Stimulated activated CD8-positive, alpha-beta memory T cell treated with anti-CD3 and anti-CD28 coated beads, Interleukin-7, amount 100 ng/mL, for 1 hour (primary cell): ENCODE measurements around the gene PRKRA.
"Not testable (repeated sequence)": the region's sequence is repeated elsewhere in the genome, so short reads cannot be mapped to it uniquely, and the experiment has no call there.

Experiments used
- DNase-seq, 2 donors: peaks; one replicate each; pipeline ENCODE4 v3.0.0-alpha.2; 2020; ENCODE audit warnings: low read depth in 2 of 2

Gene PRKRA

GRCh38 chr2:178450774-178451525, at the start of gene PRKRA, which contains the start of gene PJVK:
PRKRA (minus strand) TSS chr2:178451175; CDS start chr2:178451030, 145 bp downstream.
PJVK (plus strand) TSS chr2:178451378; CDS start chr2:178453410, 2,032 bp downstream.
- DNase-seq: peak; percentile 86 to 91

- no peak for DNase-seq
Measured at GRCh38 chr2:178499640-178500039, 48.7 kb upstream of the PRKRA start.

GRCh38 chr2:178498137-178498536, 47.2 kb upstream of the PRKRA start:
- no peak for DNase-seq

- DNase-seq: no peak
Measured at GRCh38 chr2:178496049-178496448, 45.1 kb upstream of the PRKRA start.

GRCh38 chr2:178491612-178492011, 40.6 kb upstream of the PRKRA start:
- DNase-seq: no peak

GRCh38 chr2:178485356-178485755, 34.4 kb upstream of the PRKRA start:
- DNase-seq: no peak

- no peak for DNase-seq
Measured at GRCh38 chr2:178484245-178485041, 33.5 kb upstream of the PRKRA start.

- DNase-seq: no peak
Measured at GRCh38 chr2:178482437-178482836, 31.5 kb upstream of the PRKRA start.

- DNase-seq: peak; percentile 47 to 53
Measured at GRCh38 chr2:178480227-178481181, 29.5 kb upstream of the PRKRA start, which contains the start of gene PLEKHA3. PLEKHA3 (plus strand) TSS chr2:178480457; CDS start chr2:178480870, 413 bp downstream.

GRCh38 chr2:178479758-178480226, 28.8 kb upstream of the PRKRA start:
- no peak for DNase-seq

GRCh38 chr2:178479275-178479616, 28.3 kb upstream of the PRKRA start:
- DNase-seq: no peak

- DNase-seq: peak; percentile 69 to 72
Measured at GRCh38 chr2:178478439-178479274, 27.7 kb upstream of the PRKRA start, which contains the start of gene FKBP7. FKBP7 (minus strand) TSS chr2:178478600; CDS start chr2:178478499, 101 bp downstream.

- DNase-seq: no peak
Measured at GRCh38 chr2:178478130-178478438, 27.1 kb upstream of the PRKRA start.

GRCh38 chr2:178477443-178478129, 26.6 kb upstream of the PRKRA start:
- no peak for DNase-seq

- DNase-seq: no peak
Measured at GRCh38 chr2:178476477-178476876, 25.5 kb upstream of the PRKRA start.

GRCh38 chr2:178474560-178474959, 23.6 kb upstream of the PRKRA start:
- DNase-seq: no peak

- no peak for DNase-seq
Measured at GRCh38 chr2:178473931-178474330, 23.0 kb upstream of the PRKRA start.

GRCh38 chr2:178473373-178473772, 22.4 kb upstream of the PRKRA start:
- DNase-seq: no peak

GRCh38 chr2:178471313-178471712, 20.3 kb upstream of the PRKRA start:
- not testable (repeated sequence) for DNase-seq

- no peak for DNase-seq
Measured at GRCh38 chr2:178469219-178469849, 18.4 kb upstream of the PRKRA start.
